Suppressor macrophage (primary cell): ENCODE results near the gene CHRM5.

ENCODE experiments used
- DNase-seq, 4 experiments: peaks; one replicate each; pipeline ENCODE4 v3.0.0-alpha.2; 2020 to 2022

The CHRM5 gene

DNA sequence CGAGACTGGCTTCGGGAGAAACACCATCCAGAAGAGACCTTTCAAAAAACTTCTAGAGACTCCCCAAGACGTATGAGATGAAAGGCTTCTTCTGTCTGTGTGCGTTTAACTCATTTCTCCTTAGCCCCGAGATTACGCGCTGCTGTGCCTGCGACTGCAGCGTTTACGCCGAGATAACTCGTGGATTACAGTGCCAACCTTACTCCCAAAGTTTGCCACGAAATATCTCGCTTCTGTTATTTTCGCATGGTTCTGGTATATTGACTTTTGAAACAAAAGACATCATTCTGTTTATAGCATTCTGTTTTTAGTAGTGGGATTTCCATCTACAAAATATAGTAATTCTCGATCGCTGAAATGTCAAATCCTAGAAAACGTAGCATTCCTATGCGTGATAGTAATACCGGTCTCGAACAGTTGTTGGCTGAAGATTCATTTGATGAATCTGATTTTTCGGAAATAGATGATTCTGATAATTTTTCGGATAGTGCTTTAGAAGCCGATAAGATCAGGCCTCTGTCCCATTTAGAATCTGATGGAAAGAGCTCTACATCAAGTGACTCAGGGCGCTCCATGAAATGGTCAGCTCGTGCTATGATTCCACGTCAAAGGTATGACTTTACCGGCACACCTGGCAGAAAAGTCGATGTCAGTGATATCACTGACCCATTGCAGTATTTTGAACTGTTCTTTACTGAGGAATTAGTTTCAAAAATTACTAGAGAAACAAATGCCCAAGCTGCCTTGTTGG lies 134.1 kb downstream of the CHRM5 start:
- no peak for DNase-seq

DNA sequence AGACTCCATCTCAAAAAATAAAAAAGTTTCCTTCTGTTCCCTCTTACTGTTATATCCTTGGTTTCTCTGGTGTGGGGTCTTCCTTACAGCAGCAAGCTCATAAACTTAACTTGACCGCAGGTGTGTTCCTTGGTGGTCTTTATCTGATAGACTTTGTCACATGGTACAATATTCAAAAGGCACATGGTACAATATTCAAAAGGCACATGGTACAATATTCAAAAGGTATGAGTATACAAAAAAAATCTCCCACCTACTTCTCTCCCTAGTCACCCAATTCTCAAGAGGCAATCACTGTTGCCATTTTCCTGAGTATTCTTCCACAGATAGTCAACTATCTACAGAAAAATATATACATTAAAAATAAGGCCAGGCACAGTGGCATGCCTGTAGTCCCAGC lies 138.1 kb downstream of the CHRM5 start:
- no peak for DNase-seq

DNA sequence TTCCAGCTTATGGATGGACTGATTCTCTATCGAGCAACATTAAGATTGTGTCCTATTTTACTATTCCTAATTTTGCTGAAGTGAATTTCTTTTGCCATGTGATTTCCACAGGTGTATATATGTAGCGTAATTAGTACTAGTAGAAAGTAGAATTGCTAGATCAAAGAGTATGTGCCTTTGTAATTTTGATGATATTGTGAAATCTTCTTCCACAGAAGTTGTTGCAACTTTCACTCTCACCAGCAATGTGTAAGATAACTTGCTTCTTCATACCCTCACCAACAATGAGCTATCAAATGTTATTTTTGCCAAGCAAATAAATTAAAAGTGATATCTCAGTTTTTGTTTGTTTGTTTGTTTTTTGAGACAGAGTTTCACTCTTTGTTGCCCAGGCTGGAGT lies 139.0 kb downstream of the CHRM5 start:
- DNase-seq: no peak

DNA sequence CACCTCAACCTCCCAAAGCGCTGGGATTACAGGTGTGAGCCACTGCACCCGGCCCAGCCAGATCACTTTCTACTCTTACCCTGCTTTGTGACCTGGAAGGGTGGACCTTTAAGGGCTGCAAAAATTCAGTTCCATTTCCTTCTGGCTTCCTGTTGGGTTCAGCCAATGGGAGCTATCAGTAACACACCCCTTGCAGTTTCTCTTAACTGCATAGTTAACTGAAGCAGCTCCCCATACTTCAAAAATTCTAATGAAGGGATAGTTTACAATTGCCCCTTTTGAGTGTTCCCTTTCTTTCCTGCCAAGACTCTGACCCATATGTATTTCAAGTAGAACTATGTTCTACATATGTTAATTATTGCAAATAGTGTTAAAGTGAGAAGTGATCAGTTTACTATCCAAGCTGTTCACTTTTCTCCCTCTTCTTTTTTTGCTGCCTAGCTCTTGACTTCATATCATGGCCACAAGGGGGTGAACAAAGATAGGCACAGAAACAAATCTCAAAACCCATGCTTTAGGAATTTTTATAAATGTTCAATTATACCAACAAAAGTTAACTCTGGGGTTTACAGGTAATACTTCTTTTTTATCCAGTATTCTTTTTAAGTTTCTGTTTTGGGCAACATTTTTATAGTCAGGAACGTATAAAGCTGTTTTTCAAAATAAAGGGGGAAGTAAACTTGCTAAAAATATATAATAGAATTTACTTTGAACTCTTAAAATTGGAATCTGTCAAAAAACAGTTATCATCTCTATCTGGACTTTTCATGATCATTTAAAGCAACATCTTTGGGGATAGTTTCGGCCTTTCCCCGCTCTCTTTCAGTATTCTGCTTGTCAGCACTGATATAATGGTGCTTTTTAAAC lies 141.7 kb downstream of the CHRM5 start:
- DNase-seq: peak; percentile 15 to 66 (median 40)

DNA sequence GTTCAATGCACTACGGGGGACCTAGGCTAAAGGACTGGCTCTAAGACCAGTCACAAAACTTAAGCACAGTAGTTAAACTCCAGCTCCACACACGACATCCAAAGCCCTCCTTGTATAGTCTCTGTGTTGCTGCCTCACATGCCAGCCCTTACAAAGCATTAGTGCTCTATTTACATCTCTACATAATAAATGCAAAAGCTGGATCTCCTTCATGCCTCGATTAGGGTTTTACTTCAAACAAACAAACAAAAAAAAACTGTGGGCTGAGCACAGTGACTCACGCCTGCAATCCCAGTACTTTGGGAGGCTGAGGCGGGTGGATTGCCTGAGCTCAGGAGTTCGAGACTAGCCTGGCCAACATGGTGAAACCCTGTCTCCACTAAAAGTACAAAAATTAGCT lies 143.2 kb downstream of the CHRM5 start:
- no peak for DNase-seq

DNA sequence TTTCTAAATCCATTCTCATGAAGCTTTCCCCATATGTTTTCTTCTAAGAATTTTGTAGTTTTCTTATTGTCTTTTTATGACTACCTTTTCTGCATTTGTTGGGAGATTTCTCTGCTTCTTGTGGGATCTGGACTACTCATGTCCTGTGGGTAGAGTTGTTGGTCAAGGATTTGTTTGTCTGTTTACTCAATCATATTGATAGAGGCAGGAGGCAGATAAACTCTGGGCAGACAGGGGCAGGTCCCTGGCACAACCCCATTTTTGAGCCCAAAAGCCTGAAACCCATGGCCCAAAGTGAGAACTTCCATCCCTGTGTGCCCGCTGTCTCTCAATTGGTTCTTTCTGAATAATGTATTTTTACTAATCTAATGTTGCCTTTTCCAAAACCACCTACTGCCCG lies 145.9 kb downstream of the CHRM5 start:
- DNase-seq: no peak

DNA sequence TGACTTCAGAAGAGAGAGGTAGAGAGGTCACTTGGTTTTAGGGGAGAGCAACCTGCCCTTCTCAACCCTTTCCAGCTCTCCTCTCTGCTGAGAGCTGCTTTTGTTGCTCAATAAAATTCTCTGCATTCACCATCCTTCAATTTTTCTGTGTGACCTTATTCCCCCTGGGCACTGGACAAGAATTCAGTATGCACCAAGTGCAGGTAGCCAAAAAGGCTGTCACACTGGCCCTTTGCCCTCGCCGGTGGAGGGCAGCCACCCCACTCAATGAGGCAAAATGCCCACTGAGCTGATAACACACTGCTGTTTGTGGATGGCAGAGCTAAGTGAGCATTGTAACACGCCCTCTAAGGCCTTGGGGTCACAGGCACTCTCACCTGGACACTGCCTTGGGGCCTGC lies 146.4 kb downstream of the CHRM5 start:
- no peak for DNase-seq

DNA sequence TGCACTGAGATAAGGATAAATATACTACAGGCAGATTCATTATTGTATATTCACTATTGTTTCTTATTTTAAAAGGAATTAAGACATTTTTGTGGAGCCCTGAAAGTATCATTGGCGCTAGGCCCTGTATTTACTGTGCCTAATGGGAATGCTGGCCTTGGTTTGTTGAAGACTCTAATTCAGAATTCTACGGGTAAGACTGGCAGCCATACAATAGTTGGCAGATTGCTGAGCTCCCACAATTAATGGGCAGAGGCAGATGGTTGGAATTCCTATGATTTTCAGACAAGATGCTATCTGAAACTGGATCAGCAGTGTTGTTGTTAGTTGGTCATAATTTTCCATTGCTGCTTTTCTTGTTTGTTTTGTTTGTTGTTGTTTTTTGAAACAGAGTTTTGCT lies 148.3 kb downstream of the CHRM5 start:
- no peak for DNase-seq
